ENCODE results near the gene PHACTR3.

DNA sequence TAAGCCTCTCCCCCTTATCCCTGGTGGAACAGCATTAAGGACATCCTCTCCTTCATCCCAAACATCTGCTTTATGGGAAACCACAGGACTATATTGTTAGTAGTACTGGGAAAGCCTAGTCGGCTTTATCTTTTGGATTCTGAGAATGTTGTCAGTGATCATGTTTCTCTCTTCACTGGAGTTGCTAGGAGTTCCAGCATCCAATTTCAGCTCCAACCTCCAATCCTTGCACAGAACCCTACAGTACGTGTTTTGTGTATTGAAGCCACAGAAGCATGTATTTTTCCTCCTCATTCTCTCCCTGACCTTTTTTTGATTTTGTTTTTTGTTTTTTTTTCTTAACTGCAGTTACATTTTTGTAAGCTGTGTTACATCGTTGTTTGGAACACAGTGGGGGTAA is 84.0 kb downstream of the PHACTR3 start:
- no peak for TF ChIP-seq CTCF (IDR thresholded peaks at IDR 0.05)
- TF ChIP-seq ZFX (IDR thresholded peaks at IDR 0.05; ENCODE audit: borderline replicate concordance), result no peak
